ENCODE results near the gene FRMD8.
A peak's percentile ranks its signal among the peaks of the same experiment; 100 is the strongest.

DNA sequence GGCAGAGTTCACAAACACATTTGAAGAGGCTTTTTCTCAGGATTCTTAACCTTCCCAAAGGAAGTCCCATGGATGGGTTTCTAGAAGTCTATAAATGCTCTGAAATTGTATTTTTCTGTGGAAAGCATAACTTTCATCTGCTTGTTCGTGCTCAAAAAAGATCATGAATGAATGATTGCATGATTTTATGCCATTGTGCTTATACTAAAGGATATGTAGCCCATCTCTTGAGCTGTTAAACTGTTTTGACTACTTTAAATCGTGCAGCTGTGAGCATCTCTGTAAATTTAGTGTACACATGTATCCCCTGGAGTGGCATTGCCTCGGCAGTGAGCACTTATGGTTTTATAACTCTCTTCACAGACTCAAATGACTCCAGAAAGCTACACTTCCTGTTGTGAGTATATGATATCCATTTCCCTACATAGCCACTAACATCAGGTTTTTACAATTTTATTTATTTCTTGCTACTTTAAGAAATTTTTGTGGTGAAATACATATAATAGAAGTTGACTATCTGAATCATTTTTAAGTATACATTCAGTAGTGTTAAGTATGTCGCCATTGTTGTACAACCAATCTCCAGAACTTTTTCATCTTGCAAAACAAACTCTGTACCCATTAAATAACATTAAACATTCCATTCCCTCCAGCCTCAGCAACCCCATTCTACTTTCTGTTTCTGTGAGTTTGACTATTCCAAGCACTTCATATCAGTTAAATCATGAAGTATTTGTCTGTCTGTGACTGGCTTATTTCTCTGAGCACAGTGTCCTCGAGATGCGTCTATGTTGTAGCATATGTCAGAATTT, 44.2 kb downstream of the FRMD8 start:
- TF ChIP-seq, protein P1, sequence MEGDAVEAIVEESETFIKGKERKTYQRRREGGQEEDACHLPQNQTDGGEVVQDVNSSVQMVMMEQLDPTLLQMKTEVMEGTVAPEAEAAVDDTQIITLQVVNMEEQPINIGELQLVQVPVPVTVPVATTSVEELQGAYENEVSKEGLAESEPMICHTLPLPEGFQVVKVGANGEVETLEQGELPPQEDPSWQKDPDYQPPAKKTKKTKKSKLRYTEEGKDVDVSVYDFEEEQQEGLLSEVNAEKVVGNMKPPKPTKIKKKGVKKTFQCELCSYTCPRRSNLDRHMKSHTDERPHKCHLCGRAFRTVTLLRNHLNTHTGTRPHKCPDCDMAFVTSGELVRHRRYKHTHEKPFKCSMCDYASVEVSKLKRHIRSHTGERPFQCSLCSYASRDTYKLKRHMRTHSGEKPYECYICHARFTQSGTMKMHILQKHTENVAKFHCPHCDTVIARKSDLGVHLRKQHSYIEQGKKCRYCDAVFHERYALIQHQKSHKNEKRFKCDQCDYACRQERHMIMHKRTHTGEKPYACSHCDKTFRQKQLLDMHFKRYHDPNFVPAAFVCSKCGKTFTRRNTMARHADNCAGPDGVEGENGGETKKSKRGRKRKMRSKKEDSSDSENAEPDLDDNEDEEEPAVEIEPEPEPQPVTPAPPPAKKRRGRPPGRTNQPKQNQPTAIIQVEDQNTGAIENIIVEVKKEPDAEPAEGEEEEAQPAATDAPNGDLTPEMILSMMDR (IDR thresholded peaks at IDR 0.05) = peak in 1 of 3 donors; percentile 9
- no peak for TF ChIP-seq POLR2A (IDR thresholded peaks at IDR 0.05)
- TF ChIP-seq POLR2AphosphoS5 (IDR thresholded peaks at IDR 0.05) = no peak
